ENCODE data around the gene RCE1.

Gene RCE1

GRCh38 chr11:66877588-66878385 is 34.5 kb downstream of the RCE1 start:
- no peak overlapping the region for H3K4me3 Mint-ChIP-seq
- no peaks in the 10 kb centered on the region for H3K27me3 Mint-ChIP-seq (ENCODE audit: low read depth, poor library complexity)
- TF ChIP-seq CTCF (IDR thresholded peaks at IDR 0.05) = no peak
- no peak for DNase-seq
- H3K27ac Mint-ChIP-seq = no peak overlapping the region
- H3K9me3 Mint-ChIP-seq = no peaks in the 10 kb centered on the region
- peaks cover 87% of the 10 kb centered on the region for H3K4me1 Mint-ChIP-seq
- H3K36me3 Mint-ChIP-seq (ENCODE audit: low read depth) = no peaks in the 10 kb centered on the region

GRCh38 chr11:66878474-66878873 is 35.2 kb downstream of the RCE1 start:
- H3K36me3 Mint-ChIP-seq (ENCODE audit: low read depth) = no peaks in the 10 kb centered on the region
- H3K27ac Mint-ChIP-seq = no peak overlapping the region
- H3K4me3 Mint-ChIP-seq = no peak overlapping the region
- H3K27me3 Mint-ChIP-seq (ENCODE audit: low read depth, poor library complexity) = no peaks in the 10 kb centered on the region
- no peak for TF ChIP-seq CTCF (IDR thresholded peaks at IDR 0.05)
- no peaks in the 10 kb centered on the region for H3K9me3 Mint-ChIP-seq
- H3K4me1 Mint-ChIP-seq = peaks cover 94% of the 10 kb centered on the region
- DNase-seq = no peak

GRCh38 chr11:66879000-66879399 is 35.8 kb downstream of the RCE1 start:
- Mint-ChIP-seq H3K4me1 (peaks cover 97% of the 10 kb centered on the region), H3K27me3 (ENCODE audit: low read depth, poor library complexity) (no peaks in the 10 kb centered on the region), H3K36me3 (ENCODE audit: low read depth) (no peaks in the 10 kb centered on the region), H3K27ac (no peak overlapping the region), H3K4me3 (no peak overlapping the region), H3K9me3 (no peaks in the 10 kb centered on the region)
- DNase-seq = no peak
- no peak for TF ChIP-seq CTCF (IDR thresholded peaks at IDR 0.05)

GRCh38 chr11:66879583-66879982 is 36.3 kb downstream of the RCE1 start:
- no peak for DNase-seq
- no peaks in the 10 kb centered on the region for H3K9me3 Mint-ChIP-seq
- H3K27ac Mint-ChIP-seq = peak overlapping the region; percentile 49
- H3K4me1 Mint-ChIP-seq = peaks cover 91% of the 10 kb centered on the region
- peak overlapping the region; percentile 11 for H3K4me3 Mint-ChIP-seq
- no peak for TF ChIP-seq CTCF (IDR thresholded peaks at IDR 0.05)
- H3K36me3 Mint-ChIP-seq (ENCODE audit: low read depth) = no peaks in the 10 kb centered on the region
- H3K27me3 Mint-ChIP-seq (ENCODE audit: low read depth, poor library complexity) = peaks cover under 1% of the 10 kb centered on the region

GRCh38 chr11:66879999-66880398 is 36.8 kb downstream of the RCE1 start:
- DNase-seq = no peak
- H3K27me3 Mint-ChIP-seq (ENCODE audit: low read depth, poor library complexity) = peaks cover 3% of the 10 kb centered on the region
- H3K4me3 Mint-ChIP-seq = no peak overlapping the region
- no peak overlapping the region for H3K27ac Mint-ChIP-seq
- no peak for TF ChIP-seq CTCF (IDR thresholded peaks at IDR 0.05)
- H3K4me1 Mint-ChIP-seq = peaks cover 87% of the 10 kb centered on the region
- no peaks in the 10 kb centered on the region for H3K9me3 Mint-ChIP-seq
- H3K36me3 Mint-ChIP-seq (ENCODE audit: low read depth) = no peaks in the 10 kb centered on the region
